ENCODE data around the gene RSPO4.
"Not testable (repeated sequence)": the region's sequence is repeated elsewhere in the genome, so short reads cannot be mapped to it uniquely, and the experiment has no call there.

RSPO4 gene

GRCh38 chr20:1001911-1002681, at the start of gene RSPO4:
Gene RSPO4 (minus strand): TSS chr20:1002311. CDS start chr20:1002164, 147 bp downstream.
- peak in 1 of 2 experiments; percentile 2 for DNase-seq

GRCh38 chr20:1050440-1050839, 48.3 kb upstream of the RSPO4 start:
- DNase-seq = no peak

GRCh38 chr20:1045860-1046418, 43.8 kb upstream of the RSPO4 start:
- DNase-seq = no peak

- no peak for DNase-seq
Measured at GRCh38 chr20:1041845-1042390, 39.8 kb upstream of the RSPO4 start.

GRCh38 chr20:1038205-1038604, 36.1 kb upstream of the RSPO4 start:
- no peak for DNase-seq

- DNase-seq = no peak
Measured at GRCh38 chr20:1037039-1037438, 34.9 kb upstream of the RSPO4 start.

- no peak for DNase-seq
Measured at GRCh38 chr20:1035466-1035865, 33.4 kb upstream of the RSPO4 start.

- no peak for DNase-seq
Measured at GRCh38 chr20:1034415-1034789, 32.3 kb upstream of the RSPO4 start.

- DNase-seq = peak; percentile 3 to 7
Measured at GRCh38 chr20:1033751-1034414, 31.8 kb upstream of the RSPO4 start.

GRCh38 chr20:1029980-1030379, 27.9 kb upstream of the RSPO4 start:
- DNase-seq = no peak

- not testable (repeated sequence) for DNase-seq
Measured at GRCh38 chr20:1026214-1026613, 24.1 kb upstream of the RSPO4 start.

GRCh38 chr20:1022871-1023270, 20.8 kb upstream of the RSPO4 start:
- DNase-seq = no peak

- no peak for DNase-seq
Measured at GRCh38 chr20:1020614-1021013, 18.5 kb upstream of the RSPO4 start.

GRCh38 chr20:1019344-1019743, 17.2 kb upstream of the RSPO4 start:
- DNase-seq = no peak

- no peak for DNase-seq
Measured at GRCh38 chr20:1017677-1018076, 15.6 kb upstream of the RSPO4 start.

- DNase-seq = no peak
Measured at GRCh38 chr20:1015181-1015580, 13.1 kb upstream of the RSPO4 start.

GRCh38 chr20:1014471-1014870, 12.4 kb upstream of the RSPO4 start:
- DNase-seq = no peak

GRCh38 chr20:1013566-1014340, 11.6 kb upstream of the RSPO4 start:
- DNase-seq = no peak

GRCh38 chr20:1012359-1013168, 10.5 kb upstream of the RSPO4 start:
- DNase-seq = no peak

GRCh38 chr20:1010659-1011058, 8.5 kb upstream of the RSPO4 start:
- no peak for DNase-seq

- peak; percentile 14 to 30 for DNase-seq
Measured at GRCh38 chr20:1005452-1006027, 3.4 kb upstream of the RSPO4 start.
